GM19351 (cell line): ENCODE data around the gene IGF1R.
"Not testable (repeated sequence)": the region's sequence is repeated elsewhere in the genome, so short reads cannot be mapped to it uniquely, and the experiment has no call there.

Experiments
- ATAC-seq: cut with Tn5 transposase; IDR thresholded peaks from one replicate; pipeline ENCODE4 v1.9.1; 2021; ENCODE audit warnings: mild to moderate bottlenecking, moderate library complexity; ENCODE audit not compliant: unreplicated experiment

Gene IGF1R

DNA sequence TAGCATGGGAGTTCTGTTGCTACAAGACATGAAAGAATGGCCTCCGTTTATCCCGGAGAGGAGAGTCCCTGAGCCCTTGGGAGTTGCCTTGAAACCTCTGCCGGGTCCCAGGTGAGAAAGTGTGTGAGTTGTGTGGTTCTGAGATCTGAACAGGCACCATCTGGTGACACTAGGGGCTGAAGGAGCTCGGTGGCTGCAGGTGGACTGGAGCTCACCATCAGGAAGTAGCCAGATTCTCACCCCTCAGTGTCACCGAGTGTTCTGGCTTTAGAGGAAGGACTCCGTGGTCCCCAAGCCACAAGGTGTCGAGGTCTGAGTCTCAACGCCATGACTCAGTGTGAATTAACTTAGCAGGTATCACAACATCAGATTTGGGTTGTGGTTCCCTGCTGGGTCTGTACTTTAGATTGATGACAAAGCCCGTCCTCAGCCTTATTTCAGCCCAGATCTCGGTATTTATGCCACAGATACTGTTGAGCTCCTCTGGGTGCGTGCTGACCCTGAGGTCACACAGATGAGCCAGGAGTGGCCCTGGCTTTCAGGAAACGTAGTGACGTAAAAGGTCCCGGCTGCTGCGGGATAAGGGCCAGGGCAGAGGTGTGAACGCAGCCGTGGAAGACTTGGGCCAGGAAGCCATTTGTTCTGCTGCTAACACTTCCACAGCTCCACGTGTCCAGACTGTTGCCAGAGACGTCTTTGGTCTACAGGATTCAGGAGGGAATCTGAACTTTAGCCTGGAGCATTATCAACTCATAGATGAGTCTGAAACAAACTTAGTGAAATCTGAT is 304.9 kb downstream of the IGF1R start:
- peak; percentile 34 for ATAC-seq

DNA sequence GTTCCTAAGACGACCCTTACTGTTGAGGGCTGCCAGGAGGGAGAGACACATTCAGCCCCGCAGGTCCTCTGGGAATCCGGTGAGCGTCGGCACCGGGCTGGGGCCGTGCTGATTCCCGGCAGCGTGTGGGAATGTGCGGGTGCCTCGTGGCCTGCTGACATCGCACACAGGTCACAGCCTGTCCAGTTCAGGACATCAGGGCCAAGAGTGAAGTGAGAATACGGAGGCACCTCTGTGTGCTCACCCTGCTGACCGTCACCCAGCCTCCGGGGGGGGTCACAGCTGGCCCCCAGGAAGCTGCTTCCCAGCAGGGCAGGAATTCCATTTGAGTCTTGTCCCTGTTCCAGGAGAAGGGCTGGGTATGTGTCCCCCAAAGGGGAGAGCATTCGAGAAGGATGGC is 305.6 kb downstream of the IGF1R start:
- no peak for ATAC-seq

DNA sequence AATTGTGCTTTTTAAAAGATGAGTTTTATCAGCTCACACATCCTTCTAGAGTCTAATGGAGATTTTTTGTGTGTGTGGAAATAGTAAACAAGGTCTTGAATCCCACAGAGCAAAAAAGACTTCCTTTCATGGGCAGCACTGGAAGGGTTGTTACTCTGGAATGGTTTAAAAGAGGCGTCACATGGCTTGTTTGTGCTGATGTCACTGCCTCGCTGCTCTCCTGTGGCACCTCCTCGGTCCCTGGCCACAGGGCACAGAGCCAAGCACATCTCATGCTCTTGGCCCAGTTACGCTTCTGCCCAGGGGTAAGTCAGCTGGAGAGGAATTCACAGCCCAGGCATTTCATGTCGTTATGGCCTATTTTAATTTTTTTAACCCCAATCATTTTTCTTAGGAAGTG is 306.1 kb downstream of the IGF1R start:
- ATAC-seq, result no peak

DNA sequence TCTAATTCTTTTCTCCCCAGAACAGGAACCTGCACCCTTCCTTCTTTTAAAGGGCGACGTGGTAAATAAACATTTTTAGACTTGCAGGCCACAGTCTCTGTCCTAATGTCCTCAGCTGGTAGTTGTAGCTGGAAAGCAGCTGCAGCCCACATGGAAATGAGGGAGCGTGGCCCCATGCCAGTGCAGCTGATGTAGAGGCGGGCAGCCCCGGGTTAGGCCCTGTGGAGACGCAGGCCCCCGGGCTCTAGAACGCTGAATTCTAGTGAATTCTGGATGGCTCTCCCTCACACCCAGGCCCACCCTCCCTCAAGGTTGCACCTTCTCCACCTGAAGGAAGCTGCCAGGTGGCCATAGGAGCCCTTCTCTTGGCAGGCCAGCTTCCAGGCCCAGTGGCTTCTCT is 307.0 kb downstream of the IGF1R start:
- no peak for ATAC-seq

DNA sequence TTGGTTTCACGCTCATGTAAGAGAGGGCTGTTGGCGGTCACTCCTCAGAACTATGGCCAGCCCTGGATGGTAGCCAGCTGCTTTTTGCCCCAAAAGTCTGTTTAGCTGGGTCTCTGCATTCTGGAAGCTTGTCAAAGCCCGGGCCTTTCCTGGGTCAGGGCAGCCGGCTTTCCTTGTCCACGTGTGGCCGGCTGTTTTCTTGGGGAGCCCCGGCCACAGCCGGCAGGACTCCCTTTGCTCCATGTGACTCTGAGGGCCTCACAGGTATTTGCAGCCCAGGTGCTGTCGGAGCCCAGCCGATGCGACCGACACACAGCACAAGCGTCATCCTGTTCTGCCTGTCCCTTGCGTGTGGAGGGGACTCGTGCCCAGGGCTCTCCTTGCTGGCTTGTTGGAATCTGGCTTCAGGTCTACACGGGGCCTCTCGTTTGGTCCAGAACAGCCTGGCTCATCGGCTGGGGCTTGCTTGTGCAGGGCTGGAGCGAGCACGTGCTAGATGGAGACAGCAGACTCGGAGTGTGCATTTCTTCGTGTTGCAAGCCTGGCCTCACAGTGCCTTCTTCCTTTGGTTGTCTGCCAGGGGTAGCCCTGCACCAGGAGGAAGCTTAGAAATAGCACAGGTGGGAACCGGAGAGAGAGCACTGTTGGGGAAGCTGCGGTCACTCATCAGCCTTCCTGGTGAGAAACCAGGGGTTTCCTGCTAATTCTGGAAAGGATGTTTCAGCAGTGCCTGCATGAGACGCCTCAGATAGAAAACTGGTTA is 307.8 kb downstream of the IGF1R start:
- no peak for ATAC-seq

DNA sequence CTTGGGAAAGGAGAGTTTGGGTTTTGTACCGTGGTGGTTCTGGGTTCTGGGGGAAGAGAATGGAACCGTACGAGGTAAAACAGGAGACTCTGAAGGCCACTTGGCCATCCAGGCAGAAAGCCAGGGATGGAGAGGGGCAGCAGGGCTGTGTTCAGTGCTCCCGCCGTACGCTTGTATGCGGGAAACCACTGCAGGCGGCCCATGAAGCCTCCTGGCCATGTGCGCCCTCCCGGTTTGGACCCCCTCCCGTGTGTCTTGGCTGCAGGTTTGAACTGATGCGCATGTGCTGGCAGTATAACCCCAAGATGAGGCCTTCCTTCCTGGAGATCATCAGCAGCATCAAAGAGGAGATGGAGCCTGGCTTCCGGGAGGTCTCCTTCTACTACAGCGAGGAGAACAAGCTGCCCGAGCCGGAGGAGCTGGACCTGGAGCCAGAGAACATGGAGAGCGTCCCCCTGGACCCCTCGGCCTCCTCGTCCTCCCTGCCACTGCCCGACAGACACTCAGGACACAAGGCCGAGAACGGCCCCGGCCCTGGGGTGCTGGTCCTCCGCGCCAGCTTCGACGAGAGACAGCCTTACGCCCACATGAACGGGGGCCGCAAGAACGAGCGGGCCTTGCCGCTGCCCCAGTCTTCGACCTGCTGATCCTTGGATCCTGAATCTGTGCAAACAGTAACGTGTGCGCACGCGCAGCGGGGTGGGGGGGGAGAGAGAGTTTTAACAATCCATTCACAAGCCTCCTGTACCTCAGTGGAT is 308.6 kb downstream of the IGF1R start:
- ATAC-seq, result no peak

DNA sequence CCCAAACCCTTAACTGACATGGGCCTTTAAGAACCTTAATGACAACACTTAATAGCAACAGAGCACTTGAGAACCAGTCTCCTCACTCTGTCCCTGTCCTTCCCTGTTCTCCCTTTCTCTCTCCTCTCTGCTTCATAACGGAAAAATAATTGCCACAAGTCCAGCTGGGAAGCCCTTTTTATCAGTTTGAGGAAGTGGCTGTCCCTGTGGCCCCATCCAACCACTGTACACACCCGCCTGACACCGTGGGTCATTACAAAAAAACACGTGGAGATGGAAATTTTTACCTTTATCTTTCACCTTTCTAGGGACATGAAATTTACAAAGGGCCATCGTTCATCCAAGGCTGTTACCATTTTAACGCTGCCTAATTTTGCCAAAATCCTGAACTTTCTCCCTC is 309.3 kb downstream of the IGF1R start:
- ATAC-seq, result no peak

DNA sequence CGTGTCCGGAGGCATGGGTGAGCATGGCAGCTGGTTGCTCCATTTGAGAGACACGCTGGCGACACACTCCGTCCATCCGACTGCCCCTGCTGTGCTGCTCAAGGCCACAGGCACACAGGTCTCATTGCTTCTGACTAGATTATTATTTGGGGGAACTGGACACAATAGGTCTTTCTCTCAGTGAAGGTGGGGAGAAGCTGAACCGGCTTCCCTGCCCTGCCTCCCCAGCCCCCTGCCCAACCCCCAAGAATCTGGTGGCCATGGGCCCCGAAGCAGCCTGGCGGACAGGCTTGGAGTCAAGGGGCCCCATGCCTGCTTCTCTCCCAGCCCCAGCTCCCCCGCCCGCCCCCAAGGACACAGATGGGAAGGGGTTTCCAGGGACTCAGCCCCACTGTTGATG is 309.7 kb downstream of the IGF1R start:
- ATAC-seq, result no peak

DNA sequence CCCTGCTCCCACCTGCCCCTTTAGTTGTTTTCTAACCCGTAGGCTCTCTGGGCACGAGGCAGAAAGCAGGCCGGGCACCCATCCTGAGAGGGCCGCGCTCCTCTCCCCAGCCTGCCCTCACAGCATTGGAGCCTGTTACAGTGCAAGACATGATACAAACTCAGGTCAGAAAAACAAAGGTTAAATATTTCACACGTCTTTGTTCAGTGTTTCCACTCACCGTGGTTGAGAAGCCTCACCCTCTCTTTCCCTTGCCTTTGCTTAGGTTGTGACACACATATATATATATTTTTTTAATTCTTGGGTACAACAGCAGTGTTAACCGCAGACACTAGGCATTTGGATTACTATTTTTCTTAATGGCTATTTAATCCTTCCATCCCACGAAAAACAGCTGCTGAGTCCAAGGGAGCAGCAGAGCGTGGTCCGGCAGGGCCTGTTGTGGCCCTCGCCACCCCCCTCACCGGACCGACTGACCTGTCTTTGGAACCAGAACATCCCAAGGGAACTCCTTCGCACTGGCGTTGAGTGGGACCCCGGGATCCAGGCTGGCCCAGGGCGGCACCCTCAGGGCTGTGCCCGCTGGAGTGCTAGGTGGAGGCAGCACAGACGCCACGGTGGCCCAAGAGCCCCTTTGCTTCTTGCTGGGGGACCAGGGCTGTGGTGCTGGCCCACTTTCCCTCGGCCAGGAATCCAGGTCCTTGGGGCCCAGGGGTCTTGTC is 310.7 kb downstream of the IGF1R start:
- ATAC-seq, result no peak

DNA sequence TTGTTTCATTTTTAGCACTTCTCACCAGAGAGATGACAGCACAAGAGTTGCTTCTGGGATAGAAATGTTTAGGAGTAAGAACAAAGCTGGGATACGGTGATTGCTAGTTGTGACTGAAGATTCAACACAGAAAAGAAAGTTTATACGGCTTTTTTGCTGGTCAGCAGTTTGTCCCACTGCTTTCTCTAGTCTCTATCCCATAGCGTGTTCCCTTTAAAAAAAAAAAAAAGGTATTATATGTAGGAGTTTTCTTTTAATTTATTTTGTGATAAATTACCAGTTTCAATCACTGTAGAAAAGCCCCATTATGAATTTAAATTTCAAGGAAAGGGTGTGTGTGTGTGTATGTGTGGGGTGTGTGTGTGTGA is 311.3 kb downstream of the IGF1R start:
- ATAC-seq, result no peak

DNA sequence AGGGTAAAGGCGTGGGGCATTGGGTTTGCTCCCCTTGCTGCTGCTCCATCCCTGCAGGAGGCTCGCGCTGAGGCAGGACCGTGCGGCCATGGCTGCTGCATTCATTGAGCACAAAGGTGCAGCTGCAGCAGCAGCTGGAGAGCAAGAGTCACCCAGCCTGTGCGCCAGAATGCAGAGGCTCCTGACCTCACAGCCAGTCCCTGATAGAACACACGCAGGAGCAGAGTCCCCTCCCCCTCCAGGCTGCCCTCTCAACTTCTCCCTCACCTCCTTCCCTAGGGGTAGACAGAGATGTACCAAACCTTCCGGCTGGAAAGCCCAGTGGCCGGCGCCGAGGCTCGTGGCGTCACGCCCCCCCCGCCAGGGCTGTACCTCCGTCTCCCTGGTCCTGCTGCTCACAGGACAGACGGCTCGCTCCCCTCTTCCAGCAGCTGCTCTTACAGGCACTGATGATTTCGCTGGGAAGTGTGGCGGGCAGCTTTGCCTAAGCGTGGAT is 312.3 kb downstream of the IGF1R start:
- ATAC-seq, result no peak

DNA sequence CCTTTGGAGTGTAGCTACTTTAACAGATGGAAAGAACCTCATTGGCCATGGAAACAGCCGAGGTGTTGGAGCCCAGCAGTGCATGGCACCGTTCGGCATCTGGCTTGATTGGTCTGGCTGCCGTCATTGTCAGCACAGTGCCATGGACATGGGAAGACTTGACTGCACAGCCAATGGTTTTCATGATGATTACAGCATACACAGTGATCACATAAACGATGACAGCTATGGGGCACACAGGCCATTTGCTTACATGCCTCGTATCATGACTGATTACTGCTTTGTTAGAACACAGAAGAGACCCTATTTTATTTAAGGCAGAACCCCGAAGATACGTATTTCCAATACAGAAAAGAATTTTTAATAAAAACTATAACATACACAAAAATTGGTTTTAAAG is 315.1 kb downstream of the IGF1R start:
- no peak for ATAC-seq

DNA sequence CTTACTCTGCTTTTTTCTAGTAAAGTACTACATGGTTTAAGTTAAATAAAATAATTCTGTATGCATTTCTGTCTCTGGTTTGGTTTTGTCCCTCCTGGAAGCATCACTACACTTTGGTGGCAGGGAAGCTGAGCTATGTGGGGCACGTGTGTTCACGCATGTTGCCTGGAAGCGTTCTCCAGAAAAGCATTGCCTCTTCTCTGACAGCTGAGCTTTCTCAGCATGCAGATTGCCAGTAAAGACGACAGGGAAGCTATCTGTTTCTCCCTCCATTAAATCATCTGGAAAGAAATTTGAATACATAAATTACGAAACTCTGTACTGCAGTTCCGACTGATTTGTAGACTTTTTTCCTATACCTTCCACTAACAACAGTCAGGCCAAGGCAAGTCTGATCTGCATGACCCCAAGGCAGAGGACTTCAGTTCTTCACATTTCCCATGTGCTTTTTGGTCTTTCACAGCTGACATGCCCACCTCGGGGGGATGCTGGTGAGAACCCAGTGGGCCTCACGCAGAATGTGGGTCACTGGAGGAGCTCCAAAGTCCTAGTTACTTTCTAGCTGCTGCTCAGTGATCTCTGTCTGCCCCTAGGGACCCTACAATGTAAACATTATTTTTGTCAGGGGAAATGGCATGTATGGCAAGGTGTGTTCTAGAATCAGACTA is 316.3 kb downstream of the IGF1R start:
- no peak for ATAC-seq

DNA sequence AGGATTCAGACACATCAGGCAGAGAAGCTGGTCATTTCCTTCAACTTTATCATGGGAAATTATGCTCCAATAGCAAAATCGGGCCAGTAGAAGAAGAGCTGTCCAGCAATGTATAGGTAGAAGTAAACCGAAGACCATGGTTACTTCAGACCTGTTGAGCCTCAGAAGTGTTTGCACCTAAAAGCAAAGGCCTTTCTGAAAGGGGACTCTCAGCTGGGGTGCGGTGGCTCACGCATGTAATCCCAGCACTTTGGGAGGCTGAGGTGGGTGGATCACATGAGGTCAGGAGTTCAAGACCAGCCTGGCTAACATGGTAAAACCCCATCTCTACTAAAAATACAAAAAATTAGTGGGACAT is 316.8 kb downstream of the IGF1R start:
- not testable (repeated sequence) for ATAC-seq

DNA sequence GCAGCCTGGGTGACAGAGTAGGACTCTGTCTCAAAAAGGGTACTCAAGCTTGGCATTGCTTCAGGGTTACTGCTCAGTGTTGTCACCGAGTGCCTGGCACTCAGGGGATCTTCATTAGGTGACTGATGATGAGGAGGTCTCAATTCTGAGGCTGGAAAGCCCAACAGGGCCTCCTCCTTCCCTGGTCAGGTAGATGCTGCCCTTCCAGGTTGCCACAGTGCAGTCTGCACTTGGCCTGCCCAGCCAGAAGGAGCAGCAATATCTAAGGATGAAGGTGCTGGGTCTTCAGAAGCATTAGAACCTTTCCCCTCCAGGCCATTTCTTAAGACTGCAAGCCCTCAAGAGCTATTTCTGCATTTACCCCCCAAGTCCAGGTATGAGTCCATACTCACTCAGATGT is 317.3 kb downstream of the IGF1R start:
- no peak for ATAC-seq

DNA sequence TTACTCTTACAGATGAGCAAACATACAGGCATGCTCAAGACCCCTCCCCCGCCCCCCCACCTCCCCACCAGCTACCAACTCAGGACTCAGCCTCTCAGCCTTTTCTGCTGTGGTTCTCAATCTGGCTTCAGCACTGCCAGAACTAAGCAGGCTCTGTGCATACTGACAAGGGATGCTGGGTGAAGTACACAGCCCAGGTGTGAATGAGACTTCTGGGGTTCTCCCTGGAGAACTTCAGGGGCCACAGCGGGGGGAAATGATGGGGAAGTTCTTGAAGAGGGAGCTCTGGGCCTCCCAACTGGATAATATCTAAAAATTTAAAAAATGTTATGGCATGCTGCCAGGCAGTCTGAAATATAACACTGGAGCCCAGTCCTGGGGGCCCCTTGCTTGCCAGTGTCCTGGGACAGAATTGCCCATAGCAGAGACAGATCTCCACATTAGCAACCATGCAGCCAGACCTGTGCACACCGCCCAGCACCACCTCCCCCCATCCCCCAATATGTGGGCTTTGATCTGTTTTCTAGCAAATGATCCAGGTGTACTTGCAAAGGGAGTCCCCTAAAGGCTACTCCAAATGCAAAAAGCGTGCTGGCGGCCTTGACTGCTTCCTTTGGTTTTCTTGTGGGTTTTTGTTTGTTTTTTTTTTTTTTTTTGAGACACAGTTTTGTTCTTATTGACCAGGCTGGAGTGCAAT is 317.9 kb downstream of the IGF1R start:
- no peak for ATAC-seq

DNA sequence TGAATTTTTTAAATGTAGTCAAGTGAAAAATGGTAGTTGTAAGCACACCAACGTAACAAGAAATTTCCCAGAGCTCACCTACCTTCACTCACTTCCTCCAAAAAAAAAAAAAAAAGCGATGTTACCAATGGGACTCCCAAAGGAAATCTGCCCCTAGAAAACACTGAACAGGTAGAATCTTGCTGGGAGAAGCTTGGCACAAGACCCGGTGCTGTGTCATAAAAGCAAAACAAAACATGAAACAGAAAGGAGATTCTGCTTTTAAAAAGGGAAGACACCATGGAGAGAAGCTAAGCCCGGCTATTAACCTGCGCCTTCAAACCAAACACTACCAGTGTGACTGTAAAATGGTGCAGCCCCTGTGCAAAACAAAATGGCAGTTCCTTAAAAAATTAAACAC is 318.8 kb downstream of the IGF1R start:
- no peak for ATAC-seq

DNA sequence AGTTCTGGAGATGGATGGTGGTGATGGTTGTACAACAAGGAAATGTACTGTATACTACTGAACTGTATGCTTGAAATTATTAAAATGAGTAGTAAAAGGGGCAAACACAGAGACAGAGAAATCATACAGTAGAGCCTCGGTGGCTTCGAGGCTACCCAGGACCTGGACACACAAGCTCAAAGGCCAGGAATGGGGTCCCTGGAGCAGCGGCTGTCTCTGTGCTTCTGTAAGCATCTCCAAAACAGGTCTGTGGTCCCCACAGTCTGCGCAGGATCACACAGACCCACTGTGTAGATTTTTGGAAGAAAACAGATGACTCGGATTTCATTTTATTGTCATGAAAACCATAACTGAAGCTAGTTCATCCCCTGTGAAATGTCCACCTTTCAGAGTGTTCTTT is 319.6 kb downstream of the IGF1R start:
- no peak for ATAC-seq

DNA sequence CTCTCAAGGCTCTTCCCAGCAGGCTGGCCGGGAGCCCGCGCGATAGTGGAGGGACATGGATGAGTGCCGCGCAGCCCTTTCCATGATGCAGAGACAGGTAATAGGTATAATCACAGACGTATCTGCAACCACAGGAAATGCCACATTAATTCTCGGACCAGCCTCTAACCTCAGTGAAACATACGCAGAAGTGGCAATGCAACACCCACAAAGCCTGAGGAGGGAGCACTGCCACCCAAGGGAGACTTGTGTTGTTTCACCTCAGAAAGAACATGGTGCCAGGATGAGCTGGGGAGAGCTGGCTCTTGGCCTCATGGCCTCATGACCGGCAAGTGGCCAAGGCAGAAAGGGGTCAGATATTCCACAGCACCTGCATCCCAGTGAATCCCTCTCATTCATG is 320.2 kb downstream of the IGF1R start:
- ATAC-seq, result no peak
